ENCODE results near the gene ZFYVE27.

Gene ZFYVE27

DNA sequence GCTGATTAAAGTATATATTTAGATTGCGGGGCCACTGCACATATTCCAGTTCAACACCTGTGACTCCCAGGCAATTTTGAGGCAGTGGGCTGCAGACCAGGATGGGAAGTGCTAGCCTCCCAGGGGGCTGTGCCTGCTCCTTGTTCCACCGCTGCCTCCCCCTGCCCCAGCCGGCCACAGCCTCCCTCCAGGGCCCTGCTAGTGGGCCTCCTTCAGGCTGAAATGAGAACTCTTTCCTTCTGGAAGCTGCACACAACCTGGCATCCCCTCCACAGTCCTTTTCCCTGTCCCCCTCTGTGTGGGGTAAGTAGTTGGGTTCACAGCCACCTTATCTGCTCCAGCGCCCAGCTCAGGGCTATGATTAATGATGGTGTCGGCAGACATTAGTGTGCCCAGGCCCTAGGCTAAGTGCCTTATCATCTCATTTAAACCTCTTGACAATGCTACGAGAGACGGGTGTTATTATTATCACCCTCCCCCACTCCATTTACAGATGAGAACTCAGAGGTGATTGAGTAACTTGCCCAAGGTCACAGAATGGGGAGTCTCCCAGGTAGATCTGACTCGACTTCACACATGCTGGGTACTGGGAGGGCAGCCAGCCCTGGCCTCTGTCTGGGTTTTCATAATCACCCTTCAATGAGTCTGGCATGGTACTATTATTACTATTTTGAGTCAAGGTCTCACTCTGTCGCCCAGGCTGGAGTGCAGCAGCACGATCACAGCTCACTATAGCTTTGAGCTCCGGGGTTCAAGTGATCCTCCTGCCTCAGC, 45.7 kb downstream of the ZFYVE27 start:
- in situ Hi-C loops (cut with HindIII; ENCODE audit: low pct_unique_long_range_greater_than_20kb, low sequenced_read_pairs): no loop called here

DNA sequence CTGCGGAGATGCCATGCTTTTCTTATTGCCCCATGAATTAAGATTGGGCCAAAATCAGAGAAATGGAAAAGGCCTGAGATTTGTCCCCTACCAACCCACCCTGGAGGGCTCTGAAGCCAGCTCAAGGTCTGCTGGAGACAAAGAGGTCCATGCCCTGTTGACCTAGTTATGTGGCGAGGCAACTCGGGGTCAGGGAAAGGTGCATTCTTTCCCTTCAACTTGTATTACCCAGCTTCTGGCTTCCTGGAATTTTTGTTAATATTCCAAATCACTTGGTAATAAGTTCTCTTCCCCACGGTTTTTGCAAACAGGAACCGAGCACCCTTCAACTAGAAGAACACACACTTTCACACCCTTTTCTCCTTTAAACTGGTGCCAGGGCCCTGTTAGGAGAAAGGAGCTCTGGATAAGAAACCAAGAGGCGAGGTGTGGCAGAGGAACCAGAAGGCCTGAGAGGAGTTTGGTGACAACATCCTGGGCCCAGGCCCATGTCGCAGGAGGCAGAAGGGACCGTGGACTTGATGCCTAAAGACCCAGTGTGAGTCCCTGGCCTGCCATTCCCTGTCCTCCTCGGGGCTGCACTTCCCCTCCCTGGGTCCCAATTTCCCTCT, 47.4 kb downstream of the ZFYVE27 start:
- no peak for TF ChIP-seq JUND (IDR thresholded peaks at IDR 0.05; ENCODE audit: low read depth)
- DNase-seq (ENCODE audit: low read depth in 1 of 2, low spot score in 1 of 2): no peak
- in situ Hi-C loops (cut with HindIII; ENCODE audit: low pct_unique_long_range_greater_than_20kb, low sequenced_read_pairs): no loop called here

More for the DNA sequence above, 45.7 kb downstream of the ZFYVE27 start:
- no peak for DNase-seq (ENCODE audit: low read depth in 1 of 2, low spot score in 1 of 2)
- TF ChIP-seq JUND (IDR thresholded peaks at IDR 0.05; ENCODE audit: low read depth): no peak

DNA sequence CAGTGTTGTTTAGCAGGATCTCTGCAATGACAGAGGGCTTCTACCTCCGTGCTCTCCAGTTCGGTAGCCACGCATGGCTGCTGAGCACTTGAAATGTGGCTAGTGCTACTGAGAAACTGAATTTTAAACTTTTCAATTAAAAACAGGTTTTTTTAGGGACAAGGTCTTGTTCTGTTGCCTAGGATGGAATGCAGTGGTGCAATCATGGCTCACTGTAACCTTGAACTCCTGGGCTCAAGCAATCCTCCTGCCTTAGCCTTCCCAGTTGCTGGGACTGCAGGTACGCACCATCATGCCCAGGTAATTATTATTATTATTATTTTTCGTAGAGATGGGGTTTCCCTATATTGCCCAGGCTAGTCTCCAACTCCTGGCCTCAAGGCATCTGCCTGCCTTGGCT, 48.3 kb downstream of the ZFYVE27 start:
- no peak for DNase-seq (ENCODE audit: low read depth in 1 of 2, low spot score in 1 of 2)
- TF ChIP-seq JUND (IDR thresholded peaks at IDR 0.05; ENCODE audit: low read depth): no peak
- in situ Hi-C loops (cut with HindIII; ENCODE audit: low pct_unique_long_range_greater_than_20kb, low sequenced_read_pairs): no loop called here

DNA sequence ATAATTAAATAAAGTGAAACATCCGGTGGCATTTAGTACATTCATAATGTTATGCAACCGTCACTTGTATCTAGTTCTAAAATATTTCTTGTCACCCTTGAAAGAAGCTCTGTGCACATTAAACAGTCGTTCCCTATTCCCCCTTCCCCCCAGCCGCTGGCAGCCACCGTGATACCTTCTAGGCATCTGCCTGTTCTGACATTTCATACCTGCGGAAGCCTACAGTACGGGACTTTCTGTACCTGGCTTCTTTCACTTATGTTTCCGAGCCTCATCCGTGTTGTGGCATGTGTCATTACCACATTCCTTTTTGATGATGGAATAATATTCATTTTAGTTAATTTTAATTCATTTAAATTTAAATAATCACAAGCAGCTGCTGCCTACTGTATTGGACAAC, 48.8 kb downstream of the ZFYVE27 start:
- DNase-seq (ENCODE audit: low read depth in 1 of 2, low spot score in 1 of 2): no peak
- TF ChIP-seq JUND (IDR thresholded peaks at IDR 0.05; ENCODE audit: low read depth): no peak
- in situ Hi-C loops (cut with HindIII; ENCODE audit: low pct_unique_long_range_greater_than_20kb, low sequenced_read_pairs): no loop called here

DNA sequence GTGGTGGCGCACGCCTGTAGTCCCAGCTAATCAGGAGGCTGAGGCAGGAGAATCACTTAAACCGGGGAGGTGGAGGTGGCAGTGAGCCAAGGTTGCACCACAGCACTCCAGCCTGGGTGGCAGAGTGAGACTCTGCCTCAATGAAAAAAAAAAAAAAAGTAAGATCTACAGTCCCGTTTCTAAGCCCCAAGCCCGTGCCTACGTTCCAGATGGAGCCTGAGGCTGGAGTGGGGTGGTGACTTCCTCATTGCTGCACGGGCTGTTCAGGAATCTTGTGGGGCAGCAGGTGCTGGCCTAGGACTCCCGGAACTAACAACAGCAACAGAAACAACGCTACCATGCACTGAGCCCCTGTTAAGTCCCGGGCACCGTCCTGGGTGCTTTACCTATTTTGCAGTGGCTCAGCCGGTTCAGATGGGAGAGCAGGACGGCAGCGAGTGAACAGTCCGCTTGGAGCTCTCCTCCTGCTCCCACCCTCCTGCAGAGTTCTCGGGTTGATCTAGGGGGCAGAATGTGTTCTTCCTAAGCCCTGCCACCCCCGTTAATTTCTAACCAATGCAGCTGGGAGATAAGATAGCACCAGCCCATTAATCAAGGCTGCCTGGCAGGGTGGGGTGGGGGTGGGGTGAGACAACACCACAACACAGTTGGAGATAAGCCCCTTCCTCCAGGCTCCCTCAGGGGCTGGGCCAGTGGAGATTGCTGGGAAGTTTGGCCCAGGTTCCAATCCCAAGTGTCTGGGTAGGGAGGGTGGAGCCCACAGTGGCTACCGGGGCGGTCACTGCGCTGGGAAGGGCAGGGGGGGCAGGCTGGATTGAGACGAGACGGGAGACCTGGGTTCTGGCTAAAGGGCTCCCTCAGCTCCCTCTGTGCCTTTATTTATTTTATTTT, 51.9 kb downstream of the ZFYVE27 start:
- DNase-seq (ENCODE audit: low read depth in 1 of 2, low spot score in 1 of 2): peak in 1 of 2 experiments; percentile 66
- TF ChIP-seq JUND (IDR thresholded peaks at IDR 0.05; ENCODE audit: low read depth): no peak
- in situ Hi-C loops (cut with HindIII; ENCODE audit: low pct_unique_long_range_greater_than_20kb, low sequenced_read_pairs): no loop called here

DNA sequence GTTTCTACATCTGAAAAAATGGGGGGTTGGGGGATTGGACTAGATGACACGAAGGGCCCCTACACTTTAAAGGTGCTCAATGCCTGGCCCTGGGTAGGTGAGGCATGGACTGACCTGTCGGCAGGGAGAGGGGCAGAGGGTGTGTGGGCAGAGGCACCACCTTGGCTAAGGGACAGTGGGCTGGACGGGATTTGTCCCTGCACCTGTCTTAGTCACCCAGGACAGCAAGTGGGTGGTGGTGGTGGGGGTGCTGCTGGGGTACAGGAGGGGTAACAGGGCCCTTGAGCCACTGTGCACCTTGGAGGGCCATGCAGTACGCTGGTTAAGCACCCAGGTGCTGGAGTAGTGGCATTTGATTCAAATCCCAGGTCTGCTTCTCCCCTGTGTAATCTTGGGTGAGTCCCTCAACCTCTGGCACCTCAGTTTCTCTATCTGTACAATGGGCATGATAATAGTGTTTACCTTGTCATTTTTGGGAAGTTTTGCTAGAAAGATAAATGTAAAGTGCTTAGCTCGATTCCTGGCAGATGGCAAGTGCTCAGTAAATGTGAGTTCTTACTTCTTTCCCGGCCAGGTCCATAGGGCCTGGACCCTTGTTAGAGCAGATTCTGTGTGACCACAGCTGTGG, 53.0 kb downstream of the ZFYVE27 start:
- no peak for TF ChIP-seq JUND (IDR thresholded peaks at IDR 0.05; ENCODE audit: low read depth)
- in situ Hi-C loops (cut with HindIII; ENCODE audit: low pct_unique_long_range_greater_than_20kb, low sequenced_read_pairs): no loop called here
- DNase-seq (ENCODE audit: low read depth in 1 of 2, low spot score in 1 of 2): no peak

DNA sequence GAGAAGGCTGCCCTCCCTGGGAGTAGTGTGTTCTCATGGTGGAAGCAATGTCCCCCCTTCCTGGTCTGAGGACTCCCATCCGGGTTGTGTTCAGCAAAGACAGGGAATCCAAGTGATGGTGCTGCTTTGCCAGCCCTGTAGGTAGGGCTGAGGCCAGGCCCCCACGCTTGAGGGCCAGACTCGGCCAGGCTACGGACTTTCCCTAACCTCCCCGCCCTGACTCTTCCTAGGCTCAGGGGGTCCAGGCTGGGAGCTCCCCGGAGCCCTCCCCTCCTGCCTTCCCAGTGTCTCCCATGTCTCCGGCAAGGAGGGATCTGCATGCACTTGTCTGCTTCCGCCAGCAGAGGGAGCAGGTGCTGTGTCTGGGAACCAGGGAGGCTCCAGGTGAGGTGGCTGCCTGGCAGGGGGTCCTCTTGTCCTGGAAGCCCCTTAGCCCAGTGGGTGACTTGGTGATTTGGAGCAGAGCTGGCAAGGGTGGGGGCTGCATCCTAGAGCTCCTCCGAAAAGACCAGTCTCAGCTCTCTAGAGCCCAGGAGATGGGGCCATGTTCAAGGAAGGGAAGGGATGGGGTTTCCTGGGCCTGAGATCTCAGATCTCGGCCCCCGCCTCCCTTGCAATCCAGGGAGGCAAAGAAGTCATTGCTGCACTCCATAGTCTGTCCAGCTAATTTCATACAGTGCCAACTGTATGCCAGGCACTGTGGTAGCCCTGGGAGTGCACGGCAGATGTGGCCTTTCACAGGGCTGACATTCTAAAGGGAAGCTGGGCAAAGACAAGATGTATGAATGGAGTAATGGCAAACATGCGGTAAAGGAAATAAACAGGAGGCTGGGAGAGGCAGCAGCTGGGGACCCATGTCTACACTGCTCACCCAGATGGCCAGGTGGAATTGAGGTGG, 55.1 kb downstream of the ZFYVE27 start:
- peak; percentile 79 to 83 for DNase-seq (ENCODE audit: low read depth in 1 of 2, low spot score in 1 of 2)
- no peak for TF ChIP-seq JUND (IDR thresholded peaks at IDR 0.05; ENCODE audit: low read depth)
- in situ Hi-C loops (cut with HindIII; ENCODE audit: low pct_unique_long_range_greater_than_20kb, low sequenced_read_pairs): no loop called here

DNA sequence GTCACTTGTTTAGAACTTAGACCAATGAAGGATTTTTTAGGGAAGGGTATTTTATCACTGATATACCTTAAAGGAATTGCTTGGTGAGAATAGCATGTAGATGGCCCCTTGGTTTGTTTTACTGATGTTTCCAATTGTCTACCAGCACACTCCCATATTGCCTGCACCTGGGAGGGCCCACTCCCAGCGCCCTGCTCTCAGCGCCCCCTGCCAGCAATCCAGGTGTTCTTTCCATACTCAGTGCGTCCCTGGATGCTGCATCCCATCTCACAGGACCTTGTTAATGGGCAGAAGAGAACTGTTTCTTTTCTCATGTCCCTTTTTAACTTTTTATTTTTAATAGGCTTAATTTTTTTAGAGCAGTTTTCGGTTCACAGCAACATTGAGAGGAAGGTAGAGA, 59.0 kb downstream of the ZFYVE27 start:
- DNase-seq (ENCODE audit: low read depth in 1 of 2, low spot score in 1 of 2): no peak
- in situ Hi-C loops (cut with HindIII; ENCODE audit: low pct_unique_long_range_greater_than_20kb, low sequenced_read_pairs): no loop called here
- no peak for TF ChIP-seq JUND (IDR thresholded peaks at IDR 0.05; ENCODE audit: low read depth)

DNA sequence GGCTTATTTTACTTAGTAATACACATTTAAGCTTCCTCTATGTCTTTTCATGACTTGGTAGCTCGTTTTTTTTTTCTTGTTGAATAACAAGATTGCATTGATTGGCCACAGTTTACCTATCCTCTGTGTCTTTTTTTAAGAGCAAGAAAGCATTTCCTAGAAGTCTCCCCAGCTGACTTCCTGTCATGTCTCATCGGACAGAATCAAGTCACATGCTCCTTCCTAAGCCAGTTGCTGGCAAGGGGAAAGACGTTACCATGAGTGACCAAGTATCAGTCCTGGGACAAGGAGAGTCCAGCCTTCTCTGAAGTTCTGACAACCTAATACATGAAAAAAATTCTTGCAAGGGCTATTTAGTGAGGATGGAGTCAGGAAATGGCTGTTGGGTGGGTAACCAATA, 59.7 kb downstream of the ZFYVE27 start:
- no peak for TF ChIP-seq JUND (IDR thresholded peaks at IDR 0.05; ENCODE audit: low read depth)
- DNase-seq (ENCODE audit: low read depth in 1 of 2, low spot score in 1 of 2): no peak
- in situ Hi-C loops (cut with HindIII; ENCODE audit: low pct_unique_long_range_greater_than_20kb, low sequenced_read_pairs): no loop called here

DNA sequence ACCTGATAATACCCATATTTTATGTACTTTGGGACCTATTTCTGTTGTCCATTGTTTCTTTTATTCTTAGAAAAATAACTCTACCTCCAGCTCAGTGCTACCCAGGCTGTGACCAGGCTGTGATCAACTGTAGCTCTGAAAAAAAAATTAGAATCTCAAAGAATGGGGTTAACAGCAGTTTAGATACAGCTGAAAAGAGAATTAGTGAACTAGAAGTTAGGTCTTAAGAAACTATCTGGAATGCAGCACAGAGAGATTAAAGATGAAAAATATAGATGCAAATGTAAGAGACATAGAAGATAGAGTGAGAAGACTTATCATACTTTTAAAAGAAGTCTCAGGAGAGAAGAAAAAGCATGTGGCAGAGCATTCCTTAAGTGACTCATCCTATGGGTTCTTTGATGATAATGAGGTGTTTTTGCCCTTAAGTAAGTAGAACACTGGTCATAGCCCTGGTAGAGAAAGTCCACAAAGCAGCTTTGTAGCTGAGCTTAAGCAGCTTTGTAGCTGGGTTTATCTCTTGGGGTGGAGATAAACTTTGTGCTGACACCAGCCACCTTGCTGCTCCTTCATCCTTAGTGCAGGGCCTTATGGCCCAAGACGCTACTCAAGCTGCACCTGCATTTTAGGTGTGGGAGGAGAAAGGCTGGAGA, 62.2 kb downstream of the ZFYVE27 start:
- DNase-seq (ENCODE audit: low read depth in 1 of 2, low spot score in 1 of 2): no peak
- in situ Hi-C loops (cut with HindIII; ENCODE audit: low pct_unique_long_range_greater_than_20kb, low sequenced_read_pairs): no loop called here

DNA sequence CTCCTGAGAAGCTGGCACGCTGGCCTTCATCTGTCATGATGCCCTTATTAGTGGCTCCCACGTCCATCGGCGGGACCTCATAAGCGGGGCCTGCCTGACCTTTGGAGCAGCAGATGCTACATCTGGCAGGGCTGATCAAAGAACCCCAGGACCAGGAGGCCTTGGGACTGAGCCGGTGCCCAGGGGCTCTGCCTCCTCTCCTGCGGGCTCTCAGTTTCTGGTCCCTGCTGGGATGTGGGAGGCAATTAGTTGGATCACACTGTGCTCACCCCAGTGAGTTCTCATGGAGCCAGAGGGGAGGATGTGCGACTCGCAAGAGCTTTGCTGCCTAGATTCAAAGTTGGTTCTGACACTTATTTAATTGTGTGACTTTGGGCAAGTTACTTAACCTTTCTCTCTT, 63.5 kb downstream of the ZFYVE27 start:
- no peak for TF ChIP-seq JUND (IDR thresholded peaks at IDR 0.05; ENCODE audit: low read depth)
- DNase-seq (ENCODE audit: low read depth in 1 of 2, low spot score in 1 of 2): no peak
- in situ Hi-C loops (cut with HindIII; ENCODE audit: low pct_unique_long_range_greater_than_20kb, low sequenced_read_pairs): no loop called here

More for the DNA sequence above, 62.2 kb downstream of the ZFYVE27 start:
- no peak for TF ChIP-seq JUND (IDR thresholded peaks at IDR 0.05; ENCODE audit: low read depth)

Measured in T47D (cell line).